NCI-H226 (cell line): ENCODE data around the gene IL13.
"Not testable (repeated sequence)": the region's sequence is repeated elsewhere in the genome, so short reads cannot be mapped to it uniquely, and the experiment has no call there.

ENCODE experiments used
- DNase-seq: peaks from one replicate; pipeline ENCODE4 v3.0.0-alpha.2; 2015

IL13 gene

DNA sequence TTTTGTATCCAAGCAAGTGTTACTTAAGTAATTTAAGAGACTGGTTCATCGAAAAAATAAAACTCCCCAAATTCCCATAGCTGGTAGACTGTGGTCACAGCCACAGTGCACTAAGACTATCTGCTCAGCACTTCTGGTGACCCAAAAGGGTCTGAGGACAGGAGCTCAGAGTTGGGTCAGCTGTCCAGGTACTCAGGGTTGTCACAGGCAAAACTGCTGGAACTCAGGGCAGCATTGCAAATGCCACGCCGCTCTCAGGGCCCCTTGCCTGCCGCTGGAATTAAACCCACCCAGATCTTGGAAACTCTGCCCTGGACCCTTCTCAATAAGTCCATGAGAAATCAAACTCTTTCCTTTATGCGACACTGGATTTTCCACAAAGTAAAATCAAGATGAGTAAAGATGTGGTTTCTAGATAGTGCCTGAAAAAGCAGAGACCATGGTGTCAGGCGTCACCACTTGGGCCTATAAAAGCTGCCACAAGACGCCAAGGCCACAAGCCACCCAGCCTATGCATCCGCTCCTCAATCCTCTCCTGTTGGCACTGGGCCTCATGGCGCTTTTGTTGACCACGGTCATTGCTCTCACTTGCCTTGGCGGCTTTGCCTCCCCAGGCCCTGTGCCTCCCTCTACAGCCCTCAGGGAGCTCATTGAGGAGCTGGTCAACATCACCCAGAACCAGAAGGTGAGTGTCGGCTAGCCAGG lies at the start of gene IL13:
IL13 (plus strand) TSS at position 498 of the 705 bp plus-strand sequence; CDS start at position 512, 14 bp downstream.
- no peak for DNase-seq

DNA sequence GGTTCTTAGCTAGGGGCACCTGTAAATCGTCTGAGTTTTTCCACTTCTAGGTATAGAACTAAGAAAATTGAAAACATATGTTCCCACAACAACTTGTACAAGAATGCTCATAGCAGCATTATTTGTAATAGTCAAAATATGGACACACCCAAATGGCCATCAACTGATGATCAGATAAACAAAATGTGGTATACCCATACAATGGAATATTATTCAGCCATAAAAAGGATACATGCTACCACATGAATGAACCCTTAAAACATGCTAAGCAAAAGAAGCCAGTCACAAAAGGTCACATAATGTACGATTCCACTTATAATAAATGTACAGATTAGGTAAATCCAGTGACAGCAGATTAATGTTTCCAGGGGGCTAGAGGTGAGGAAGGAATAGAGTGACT lies 46.0 kb upstream of the IL13 start:
- DNase-seq: no peak

DNA sequence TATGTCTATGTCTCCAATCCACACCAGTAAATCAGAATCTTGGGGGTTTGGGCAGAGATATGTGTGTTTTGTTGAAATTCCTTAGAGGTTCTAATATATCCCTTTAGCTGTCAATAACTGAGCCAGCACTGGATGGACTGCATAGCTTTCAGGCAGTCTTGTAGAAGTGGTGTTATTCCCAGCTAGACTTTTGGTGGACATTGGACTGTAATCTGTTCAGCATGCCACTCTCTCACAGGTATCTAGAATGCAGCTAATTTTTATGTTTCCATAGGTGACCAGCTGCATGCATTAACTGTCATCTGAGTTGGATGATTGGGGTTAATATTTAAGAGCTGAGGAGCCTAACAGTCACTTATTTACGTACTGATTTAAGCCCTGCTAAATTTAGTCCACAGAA lies 45.1 kb upstream of the IL13 start:
- no peak for DNase-seq

DNA sequence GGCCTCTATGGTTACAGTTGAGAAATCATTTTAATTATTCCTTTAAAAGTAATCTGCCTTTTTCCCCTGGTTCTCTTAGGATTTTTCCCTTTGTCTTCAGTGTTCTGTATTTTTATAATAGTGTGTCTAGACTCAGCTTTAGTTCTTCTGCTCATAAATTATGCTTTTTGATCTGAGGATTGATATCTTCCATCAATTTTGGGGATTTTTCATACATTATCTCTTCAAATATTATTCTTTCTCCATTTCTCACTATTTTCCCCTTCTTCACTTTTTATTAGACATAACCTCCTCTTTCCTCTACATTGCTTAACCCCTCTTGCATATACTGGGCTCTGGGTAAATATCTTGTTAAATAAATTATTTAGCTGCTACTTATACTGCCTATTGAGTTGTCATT lies 36.3 kb upstream of the IL13 start:
- DNase-seq: no peak

DNA sequence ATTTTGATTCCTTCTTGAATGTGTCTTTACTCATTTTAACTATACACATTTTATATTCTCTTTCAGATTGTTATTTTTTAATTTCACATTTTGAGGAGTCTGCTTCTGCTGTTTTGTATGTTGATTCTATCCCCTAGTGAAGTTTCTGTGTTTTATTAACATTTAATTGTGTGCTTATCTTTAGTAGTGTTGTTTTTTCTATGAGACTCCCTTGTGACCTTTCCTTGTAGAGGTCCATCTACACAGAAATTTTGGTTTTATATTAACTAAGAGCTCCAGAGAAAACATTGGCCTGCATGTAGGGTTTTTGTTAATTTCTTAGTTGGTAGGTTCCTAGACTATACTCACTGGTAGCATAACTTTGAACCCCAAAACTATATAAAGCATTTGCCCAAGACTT lies 35.4 kb upstream of the IL13 start:
- DNase-seq: no peak

DNA sequence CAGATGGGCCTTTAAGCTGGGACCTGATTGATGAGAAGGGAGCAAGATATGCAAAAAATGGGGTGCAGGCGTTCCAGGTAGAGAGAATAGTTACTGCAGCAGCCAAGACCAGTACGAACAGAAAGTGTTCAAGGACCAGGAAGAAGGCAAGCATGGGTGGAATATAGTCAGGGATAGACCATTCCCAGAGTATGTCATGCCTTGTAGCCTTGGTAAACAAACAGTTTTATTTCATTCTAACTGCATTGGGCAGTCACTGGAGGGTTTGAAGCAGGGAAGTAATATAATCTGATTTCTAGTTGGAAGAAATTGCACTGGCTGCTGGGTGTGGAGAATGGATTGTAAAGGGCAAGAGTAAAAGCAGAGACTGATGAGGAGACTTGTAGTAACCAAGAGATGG lies 30.5 kb upstream of the IL13 start:
- DNase-seq: no peak

DNA sequence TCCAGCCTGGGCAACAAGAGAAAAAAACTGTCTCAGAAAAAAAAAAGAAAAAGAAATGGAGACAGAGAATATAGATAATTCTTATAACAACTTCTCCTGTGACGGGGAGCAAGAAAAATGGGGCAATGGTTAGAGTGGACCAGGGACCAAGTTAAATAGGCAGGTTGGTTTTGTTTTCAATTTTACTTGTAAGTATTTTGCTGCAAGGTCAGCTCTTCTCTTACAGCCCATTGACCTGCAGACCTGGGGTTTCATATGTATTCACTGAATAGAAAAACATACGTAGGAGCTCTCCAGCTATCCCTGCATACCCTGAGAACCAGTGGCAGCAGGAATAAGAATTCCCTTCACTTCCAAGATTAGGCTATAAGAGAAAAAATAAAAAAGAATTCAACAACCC lies 29.2 kb upstream of the IL13 start:
- no peak for DNase-seq

DNA sequence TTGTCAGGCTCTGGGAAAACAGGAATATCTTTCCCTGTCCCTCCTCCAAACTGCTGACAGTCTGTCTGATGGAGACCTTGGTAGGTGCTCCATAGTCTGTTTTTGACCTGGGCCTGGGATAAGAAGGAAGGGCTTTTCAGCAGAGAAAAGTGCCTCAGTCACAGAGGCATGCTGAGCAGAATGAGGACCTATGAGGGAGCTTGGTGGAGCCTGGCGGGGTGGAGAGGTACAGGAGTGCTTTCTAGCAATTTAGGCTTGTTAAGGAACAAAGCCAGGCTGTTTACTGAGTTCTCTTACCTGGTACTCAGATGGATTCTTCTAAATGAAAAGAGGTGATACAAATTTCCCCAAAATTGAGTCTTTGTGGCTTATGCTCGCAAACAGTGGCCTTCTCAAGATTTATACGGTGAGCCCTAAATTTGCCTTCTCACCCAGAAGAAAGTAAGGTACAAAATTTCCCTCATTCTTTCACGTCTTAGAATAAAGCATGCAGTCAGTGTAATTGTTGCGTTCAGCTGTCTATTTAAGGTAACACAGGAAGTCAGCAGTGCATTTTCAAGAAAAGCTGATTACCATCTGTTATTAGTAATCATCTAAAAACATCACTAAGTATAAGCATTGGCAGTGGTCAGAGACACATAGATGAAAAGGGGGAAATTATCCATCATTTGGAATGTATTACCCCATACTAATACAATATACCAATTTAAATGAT lies 28.6 kb upstream of the IL13 start:
- DNase-seq: no peak

DNA sequence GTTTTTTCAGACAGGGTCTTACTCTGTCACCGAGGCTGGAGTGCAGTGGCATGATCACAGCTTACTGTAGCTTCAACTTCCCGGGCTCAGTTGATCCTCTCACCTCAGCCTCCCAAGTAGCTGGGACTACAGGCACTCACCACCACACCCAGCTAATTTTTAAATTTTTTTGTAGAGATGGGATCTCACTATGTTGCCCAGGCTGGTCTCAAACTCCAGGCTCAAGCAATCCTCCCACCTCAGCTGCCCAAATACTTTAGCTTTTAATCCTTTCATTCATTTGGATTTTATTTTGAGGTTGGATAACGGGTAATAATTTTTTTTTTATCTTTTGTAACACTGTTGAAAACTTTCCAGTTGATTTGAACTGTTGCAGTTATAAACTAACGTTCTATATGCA lies 24.4 kb upstream of the IL13 start:
- DNase-seq: not testable (repeated sequence)

DNA sequence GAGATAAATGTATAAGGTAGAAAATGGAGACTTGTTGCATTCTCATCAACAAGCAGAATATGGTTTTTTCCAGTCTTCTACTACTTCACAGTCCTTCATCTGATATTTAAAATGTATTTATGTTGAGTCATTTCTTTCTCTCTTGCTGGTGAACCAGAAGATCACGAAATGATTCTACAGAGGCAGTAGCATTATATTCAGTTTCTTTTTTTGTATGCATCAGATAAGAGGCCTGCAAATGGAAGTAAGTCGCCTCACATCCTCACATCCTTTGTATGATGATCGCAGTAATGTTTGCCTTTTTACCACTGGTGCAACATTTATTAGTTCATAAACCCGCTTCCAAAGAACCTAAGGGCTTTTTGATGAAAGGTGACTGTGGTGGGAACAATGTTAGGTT lies 22.1 kb upstream of the IL13 start:
- no peak for DNase-seq

DNA sequence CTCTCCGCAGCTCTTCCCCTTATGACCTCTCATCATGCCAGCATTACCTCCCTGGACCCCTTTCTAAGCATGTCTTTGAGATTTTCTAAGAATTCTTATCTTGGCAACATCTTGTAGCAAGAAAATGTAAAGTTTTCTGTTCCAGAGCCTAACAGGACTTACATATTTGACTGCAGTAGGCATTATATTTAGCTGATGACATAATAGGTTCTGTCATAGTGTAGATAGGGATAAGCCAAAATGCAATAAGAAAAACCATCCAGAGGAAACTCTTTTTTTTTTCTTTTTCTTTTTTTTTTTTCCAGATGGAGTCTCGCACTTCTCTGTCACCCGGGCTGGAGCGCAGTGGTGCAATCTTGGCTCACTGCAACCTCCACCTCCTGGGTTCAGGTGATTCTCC lies 20.7 kb upstream of the IL13 start:
- DNase-seq: no peak

DNA sequence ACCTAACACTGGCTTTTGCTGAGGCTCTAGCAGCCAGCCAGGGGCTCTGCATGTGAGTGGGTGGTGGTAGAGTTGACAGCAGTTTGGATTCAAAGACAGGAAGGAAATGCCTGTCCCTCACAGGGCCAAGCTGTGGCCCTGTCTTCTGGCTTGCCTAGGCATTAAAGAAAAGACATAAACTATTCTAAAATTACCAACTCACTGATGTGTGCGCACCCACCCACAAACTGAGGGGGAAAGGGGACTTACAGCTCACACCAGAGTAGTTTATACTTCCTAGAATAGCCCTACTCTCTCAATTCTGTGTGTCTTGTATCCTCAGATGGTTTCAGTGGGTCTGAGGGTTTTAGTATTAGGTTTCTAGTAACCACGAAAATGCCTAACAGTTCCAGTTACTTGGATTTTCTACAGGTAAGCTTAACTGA lies 18.3 kb upstream of the IL13 start:
- no peak for DNase-seq

DNA sequence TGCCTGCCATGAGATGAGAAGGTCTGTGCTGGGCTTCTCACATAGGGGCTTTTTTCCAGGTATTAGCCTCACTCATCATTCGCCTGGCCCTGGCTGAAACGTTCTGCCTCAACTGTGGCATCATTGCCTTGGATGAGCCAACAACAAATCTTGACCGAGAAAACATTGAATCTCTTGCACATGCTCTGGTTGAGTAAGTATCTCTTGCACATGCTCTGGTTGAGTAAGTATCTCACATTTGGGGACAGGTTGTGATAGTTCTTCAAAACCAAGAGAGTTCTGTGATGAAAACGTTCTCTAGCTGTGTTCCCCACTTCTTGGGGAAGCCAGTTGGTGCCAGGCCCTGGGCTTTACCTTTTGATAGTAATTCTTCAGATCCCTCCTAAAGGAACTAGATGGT lies 17.4 kb upstream of the IL13 start:
- DNase-seq: no peak

DNA sequence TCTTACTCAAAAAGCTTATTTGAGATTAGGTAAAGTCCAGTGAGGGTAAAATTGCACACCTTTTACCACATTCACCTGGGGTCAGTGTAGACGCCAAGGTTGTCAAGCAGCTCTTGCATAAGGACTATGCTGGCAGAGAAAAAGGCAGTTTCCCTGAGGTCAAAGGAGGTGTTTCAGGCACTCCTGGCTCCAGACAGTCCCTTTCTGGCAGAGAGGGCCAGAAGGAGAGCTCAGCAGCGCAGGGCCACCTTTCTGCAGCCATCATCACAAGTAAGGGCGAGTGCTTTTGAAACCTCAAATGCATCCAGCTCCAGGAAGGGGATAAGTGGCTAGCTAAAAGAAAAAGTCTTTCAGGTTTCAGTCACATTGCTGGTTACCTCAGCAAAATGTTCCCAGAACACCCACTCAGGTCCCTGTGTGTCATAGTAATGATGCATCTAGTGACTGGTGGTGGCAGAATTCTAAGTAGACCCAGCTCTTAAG lies 16.7 kb upstream of the IL13 start:
- no peak for DNase-seq

DNA sequence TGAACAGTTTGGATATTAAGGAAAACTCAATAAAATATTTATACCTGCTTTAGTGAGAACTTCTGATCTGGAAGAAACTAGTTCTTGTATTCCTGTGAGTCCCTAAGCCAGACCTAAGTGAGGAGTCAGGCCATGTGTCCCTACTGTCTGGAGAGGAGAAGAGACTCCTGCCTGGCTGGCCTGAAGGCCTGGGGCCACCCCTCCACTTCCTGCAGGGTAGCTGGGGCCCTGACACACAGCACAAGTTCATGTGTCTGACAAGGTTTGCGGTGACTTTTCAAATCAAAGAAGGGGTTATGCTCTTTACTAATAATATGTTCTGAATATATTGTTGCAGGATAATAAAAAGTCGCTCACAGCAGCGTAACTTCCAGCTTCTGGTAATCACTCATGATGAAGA lies 16.1 kb upstream of the IL13 start:
- no peak for DNase-seq

DNA sequence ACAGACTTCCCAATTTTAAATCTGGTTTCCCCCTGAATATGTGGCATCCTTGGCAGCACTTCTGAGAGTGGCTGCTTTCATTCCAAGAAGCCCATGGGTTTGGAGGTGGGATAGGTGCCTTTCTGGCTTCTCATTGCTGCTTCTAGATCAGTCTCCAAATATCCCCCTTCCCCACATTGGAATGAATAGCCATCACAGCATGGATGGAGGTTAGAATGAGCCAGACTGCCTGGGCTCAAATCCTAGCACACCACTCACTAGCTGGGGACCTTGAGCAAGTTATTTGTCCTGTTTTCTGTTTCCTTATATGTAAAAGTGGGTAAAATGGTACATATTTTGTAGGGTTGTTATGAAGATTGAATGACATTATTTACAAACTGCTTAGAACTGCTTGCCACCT lies 13.8 kb upstream of the IL13 start:
- DNase-seq: no peak

DNA sequence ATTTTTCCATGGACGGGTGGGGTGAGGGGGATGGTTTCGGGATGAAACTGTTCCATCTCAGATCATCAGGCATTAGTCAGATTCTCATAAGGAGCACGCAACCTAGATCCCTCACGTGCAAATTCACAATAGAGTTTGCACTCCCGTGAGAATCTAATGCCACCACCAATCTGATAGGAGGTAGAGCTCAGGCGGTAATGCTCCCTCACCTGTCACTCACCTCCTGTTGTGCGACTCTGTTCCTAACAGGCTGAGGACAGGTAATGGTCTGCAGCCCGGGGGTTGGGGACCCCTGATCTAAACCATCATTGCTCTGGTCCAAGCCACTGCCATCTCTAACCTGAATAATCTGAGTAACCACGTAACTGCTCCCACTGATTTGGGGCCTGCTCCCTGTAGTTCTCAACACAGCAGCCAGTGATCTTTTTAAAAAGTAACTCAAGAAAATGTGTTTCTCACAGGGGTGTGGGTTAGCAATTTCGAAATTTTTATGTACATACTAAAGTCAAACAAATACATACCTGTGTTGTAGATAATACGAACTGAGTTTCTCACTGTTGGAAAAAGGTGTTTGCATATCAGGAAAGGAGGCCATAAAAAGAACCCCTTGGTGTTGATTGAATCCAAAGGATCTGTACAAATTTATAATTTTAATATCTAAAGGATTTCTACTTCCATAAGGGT lies 11.2 kb upstream of the IL13 start:
- DNase-seq: no peak

DNA sequence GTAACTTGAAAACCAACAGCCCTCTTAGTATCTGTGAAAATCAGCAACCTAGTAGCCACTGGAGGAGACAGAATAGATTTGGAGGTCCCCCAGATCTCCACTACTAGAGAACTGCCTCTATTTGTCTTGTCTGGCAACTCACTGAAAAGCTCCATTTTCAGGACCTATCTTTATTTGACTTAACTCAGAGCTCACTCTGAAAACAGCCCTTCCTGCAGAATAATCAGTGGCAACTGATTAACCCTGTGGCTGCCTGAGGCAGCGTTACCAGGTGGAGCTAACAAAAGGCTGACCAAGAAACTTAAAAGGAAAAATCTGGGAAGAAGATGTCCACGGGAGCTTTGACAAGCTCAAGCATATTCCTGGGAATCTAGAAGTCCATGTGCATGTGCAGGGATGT lies 10.5 kb upstream of the IL13 start:
- no peak for DNase-seq

DNA sequence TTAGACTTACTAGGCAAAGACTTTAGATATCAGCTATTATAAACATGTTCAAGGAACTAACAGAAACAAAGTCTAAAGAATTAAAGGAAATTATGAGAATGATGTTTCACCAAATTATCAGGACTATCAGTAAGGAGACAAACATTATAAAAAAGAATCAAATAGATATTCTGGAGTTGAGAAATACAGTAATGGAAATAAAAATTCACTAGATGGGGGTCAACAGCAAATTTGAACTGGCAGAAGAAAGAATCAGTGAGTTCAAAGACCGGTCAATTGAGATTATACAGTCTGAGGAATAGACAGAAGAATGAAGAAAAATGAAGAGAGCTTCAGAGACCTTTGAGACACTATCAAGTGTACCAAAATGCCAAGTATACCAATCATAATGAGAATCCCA lies 9.6 kb upstream of the IL13 start:
- DNase-seq: no peak

DNA sequence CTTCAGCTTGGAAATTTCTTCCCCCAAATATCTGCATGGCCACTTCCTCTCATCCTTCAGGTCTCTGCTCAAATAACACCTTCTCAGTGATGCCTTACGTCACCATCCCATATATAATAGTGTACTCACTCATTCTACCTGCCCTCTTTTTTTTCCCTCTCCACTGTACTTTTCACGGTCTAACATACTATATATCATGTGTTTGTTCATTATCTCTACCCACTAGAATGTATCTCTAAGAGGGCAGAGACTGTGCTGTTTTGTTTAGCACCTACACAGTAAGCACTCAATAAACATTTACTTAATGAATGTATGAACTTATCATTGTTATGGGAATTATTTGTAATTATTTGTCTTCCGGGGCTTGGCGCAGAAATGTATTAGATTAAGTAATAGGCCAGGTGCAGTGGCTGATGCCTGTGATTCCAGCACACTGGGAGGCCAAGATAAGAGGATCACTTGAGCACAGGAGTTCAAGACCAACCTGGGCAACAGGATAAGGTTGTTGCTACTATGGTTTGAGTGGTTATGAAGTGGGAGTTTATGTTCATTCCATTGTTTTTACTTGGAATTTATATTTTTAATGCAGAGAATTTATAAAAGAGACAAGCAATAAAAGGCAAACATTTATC lies 6.0 kb upstream of the IL13 start:
- DNase-seq: no peak

DNA sequence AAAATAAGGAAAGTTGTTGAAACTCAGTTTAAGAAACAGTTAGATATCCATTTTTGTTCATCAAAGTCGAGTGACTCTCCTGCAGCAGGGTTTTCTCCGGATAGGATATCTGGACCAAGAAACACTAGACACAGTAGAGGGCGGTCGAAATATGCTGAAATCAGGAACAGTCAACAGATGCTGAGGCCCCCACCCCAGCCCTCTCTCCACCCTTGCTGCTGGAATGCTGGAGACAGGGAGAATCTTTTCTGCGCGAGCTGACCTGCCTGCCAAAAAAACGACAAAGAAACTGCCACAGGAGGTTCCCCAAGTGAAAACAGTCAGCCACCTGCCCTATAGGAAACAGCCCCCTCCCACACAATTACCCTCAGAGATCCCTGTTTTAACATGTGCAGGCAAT lies 4.3 kb upstream of the IL13 start:
- no peak for DNase-seq

DNA sequence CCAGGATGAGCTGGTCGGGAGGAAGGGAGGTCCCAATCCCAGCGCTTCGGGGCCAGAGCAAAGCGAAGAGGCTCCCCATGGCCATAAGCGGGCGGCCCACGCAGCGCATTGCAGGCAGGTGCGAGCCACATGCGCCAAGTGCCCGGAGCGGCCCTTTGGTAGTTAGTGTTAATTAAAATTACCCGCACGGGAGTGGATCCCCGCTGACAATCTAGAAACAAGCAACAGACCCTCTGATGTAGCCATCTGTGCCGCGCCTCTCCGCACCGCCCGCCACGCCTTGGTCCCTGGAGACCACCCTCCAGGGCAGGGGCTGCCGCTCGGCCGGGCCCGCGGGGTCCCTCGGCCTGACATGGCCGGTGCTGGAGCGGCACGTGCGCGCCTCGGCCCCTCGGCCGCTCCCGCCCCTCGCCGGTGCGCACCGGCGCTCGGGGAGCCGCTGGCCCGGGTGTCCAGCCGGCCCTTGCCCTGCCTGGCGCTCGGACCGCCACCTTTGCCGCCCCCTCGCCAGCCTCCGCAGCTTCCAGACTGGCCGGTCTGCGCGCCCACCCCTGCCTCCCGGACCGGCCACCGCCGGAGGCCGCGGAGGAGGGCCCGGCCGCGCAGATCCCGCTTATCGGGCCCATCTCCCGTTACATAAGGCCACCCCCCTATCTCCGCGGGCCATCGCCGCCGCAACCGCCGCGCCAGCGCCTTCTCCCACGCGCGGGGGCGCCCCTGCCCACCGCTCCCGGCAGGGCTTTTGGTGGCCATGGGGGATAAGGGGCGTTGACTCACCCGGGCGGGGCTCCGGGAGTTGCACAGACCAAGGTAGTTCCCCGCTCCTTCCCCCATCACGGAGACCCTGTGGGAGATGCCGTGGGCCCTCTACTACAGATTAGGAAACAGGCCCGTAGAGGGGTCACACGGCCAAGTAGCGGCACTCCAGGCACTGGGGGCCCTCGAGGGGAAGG lies 1.9 kb upstream of the IL13 start:
- no peak for DNase-seq
